ENCODE data around the gene THSD7A. TPM values are rescaled to one million over a fixed set of nuclear protein-coding genes. Genes with fewer than 3 reads are reported as not detected.

Gene THSD7A
- total RNA-seq, 2 donors from 2014 or later: 1.6 to 6.1 TPM

DNA sequence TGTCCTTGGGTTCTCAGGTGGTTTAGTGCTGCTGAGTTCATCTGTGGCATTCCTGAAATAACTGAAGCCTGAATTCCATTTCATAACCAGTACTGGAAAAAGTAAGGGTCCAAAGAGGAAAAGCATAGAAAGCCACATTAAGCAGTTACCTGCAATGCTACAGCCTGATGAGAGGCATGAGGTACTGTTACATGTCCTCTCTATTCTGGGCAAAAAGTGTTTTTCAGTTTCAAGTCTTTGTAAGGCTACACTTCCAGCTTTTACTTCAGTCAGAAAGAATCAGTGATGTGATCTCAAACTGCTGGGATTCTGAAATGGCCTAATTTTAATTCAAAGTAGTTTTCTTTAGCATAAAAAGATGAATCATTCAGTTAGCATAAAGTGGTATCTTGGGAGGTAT lies 488.9 kb downstream of the THSD7A start:
- Histone ChIP-seq H3K36me3 (no peaks in the 10 kb centered on the region), H3K27ac (no peak overlapping the region), H3K9me3 (no peaks in the 10 kb centered on the region), H3K27me3 (replicated peaks; ENCODE audit: insufficient read depth) (no peaks in the 10 kb centered on the region), H3K4me1 (ENCODE audit: control insufficient read depth in 1 of 2, low read depth in 2 of 2) (peaks cover 0 to 9% of the 10 kb centered on the region in 2 donors), H3K4me3 (no peak overlapping the region)
- no peak for TF ChIP-seq CTCF (IDR thresholded peaks at IDR 0.05)
- no peak for DNase-seq (ENCODE audit: low spot score)
- no peak for ATAC-seq (ENCODE audit: insufficient number of reproducible peaks, low FRiP score, low read depth)

GRCh38 chr7:11341285-11341944 lies 490.6 kb downstream of the THSD7A start:
- no peak overlapping the region for H3K27ac ChIP-seq
- no peaks in the 10 kb centered on the region for H3K27me3 ChIP-seq (replicated peaks; ENCODE audit: insufficient read depth)
- DNase-seq (ENCODE audit: low spot score) (no peak), ATAC-seq (ENCODE audit: insufficient number of reproducible peaks, low FRiP score, low read depth) (no peak)
- TF ChIP-seq CTCF (IDR thresholded peaks at IDR 0.05): no peak
- peaks cover 0 to 9% of the 10 kb centered on the region in 2 donors for H3K4me1 ChIP-seq (ENCODE audit: control insufficient read depth in 1 of 2, low read depth in 2 of 2)
- H3K9me3 ChIP-seq: no peaks in the 10 kb centered on the region
- H3K36me3 ChIP-seq: no peaks in the 10 kb centered on the region
- no peak overlapping the region for H3K4me3 ChIP-seq

- Histone ChIP-seq H3K4me3 (no peak overlapping the region), H3K27me3 (replicated peaks; ENCODE audit: insufficient read depth) (no peaks in the 10 kb centered on the region), H3K9me3 (no peaks in the 10 kb centered on the region), H3K4me1 (ENCODE audit: control insufficient read depth in 1 of 2, low read depth in 2 of 2) (no peaks in the 10 kb centered on the region), H3K36me3 (no peaks in the 10 kb centered on the region), H3K27ac (no peak overlapping the region)
- DNase-seq (ENCODE audit: low spot score) (no peak), ATAC-seq (ENCODE audit: insufficient number of reproducible peaks, low FRiP score, low read depth) (no peak)
- TF ChIP-seq CTCF (IDR thresholded peaks at IDR 0.05): no peak
Observed at GRCh38 chr7:11336432-11336831, 495.6 kb downstream of the THSD7A start.

GRCh38 chr7:11335947-11336346 lies 496.1 kb downstream of the THSD7A start:
- DNase-seq (ENCODE audit: low spot score) (no peak), ATAC-seq (ENCODE audit: insufficient number of reproducible peaks, low FRiP score, low read depth) (no peak)
- Histone ChIP-seq H3K36me3 (no peaks in the 10 kb centered on the region), H3K4me1 (ENCODE audit: control insufficient read depth in 1 of 2, low read depth in 2 of 2) (no peaks in the 10 kb centered on the region), H3K4me3 (no peak overlapping the region), H3K27me3 (replicated peaks; ENCODE audit: insufficient read depth) (no peaks in the 10 kb centered on the region), H3K9me3 (no peaks in the 10 kb centered on the region), H3K27ac (no peak overlapping the region)
- no peak for TF ChIP-seq CTCF (IDR thresholded peaks at IDR 0.05)

DNA sequence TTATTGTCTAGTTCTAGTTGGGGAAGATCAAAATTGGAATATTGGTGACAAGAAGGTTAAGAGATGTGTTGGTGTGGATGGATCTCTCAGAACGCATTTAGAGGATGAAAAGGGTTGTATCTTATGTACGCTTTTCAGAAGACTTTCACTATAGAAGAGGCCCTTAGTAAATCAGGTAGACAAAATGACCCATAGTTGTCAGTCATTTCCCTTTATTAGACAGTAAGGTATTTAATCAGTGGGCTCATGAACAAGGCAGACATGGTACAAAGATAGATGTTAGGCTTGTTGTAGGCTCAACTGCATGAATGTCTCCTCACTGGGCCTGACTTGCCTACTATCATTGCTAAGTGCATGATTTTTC lies 499.2 kb downstream of the THSD7A start:
- Histone ChIP-seq H3K4me1 (ENCODE audit: control insufficient read depth in 1 of 2, low read depth in 2 of 2) (no peaks in the 10 kb centered on the region), H3K4me3 (no peak overlapping the region), H3K27ac (no peak overlapping the region), H3K27me3 (replicated peaks; ENCODE audit: insufficient read depth) (no peaks in the 10 kb centered on the region), H3K9me3 (no peaks in the 10 kb centered on the region), H3K36me3 (no peaks in the 10 kb centered on the region)
- DNase-seq (ENCODE audit: low spot score) (no peak), ATAC-seq (ENCODE audit: insufficient number of reproducible peaks, low FRiP score, low read depth) (no peak)
- no peak for TF ChIP-seq CTCF (IDR thresholded peaks at IDR 0.05)

Data from thoracic aorta (tissue), 2 donors.